ENCODE measurements around the gene PAM.
"Not testable (repeated sequence)": the region's sequence is repeated elsewhere in the genome, so short reads cannot be mapped to it uniquely, and the experiment has no call there.

PAM gene

GRCh38 chr5:102737805-102738469, 17.2 kb upstream of the PAM start:
- Histone ChIP-seq H3K4me3 (ENCODE audit: low read length) (no peak overlapping the region), H3K36me3 (ENCODE audit: insufficient read depth, low read length) (no peaks in the 10 kb centered on the region), H3K4me1 (ENCODE audit: insufficient read depth, low read length) (peaks cover 23% of the 10 kb centered on the region), H3K9me3 (ENCODE audit: low read length) (no peaks in the 10 kb centered on the region), H3K27me3 (ENCODE audit: insufficient read depth, low read length) (no peaks in the 10 kb centered on the region), H2AFZ (ENCODE audit: low read depth, low read length) (no peak overlapping the region)

GRCh38 chr5:102740515-102740914, 14.6 kb upstream of the PAM start:
- Histone ChIP-seq H3K27me3 (ENCODE audit: insufficient read depth, low read length) (no peaks in the 10 kb centered on the region), H3K36me3 (ENCODE audit: insufficient read depth, low read length) (no peaks in the 10 kb centered on the region), H3K4me3 (ENCODE audit: low read length) (no peak overlapping the region), H3K4me1 (ENCODE audit: insufficient read depth, low read length) (peaks cover 15% of the 10 kb centered on the region), H2AFZ (ENCODE audit: low read depth, low read length) (no peak overlapping the region), H3K9me3 (ENCODE audit: low read length) (no peaks in the 10 kb centered on the region)

- no peak overlapping the region for H2AFZ ChIP-seq (ENCODE audit: low read depth, low read length)
- H3K9me3 ChIP-seq (ENCODE audit: low read length), result no peaks in the 10 kb centered on the region
- peaks cover 15% of the 10 kb centered on the region for H3K4me1 ChIP-seq (ENCODE audit: insufficient read depth, low read length)
- no peak overlapping the region for H3K4me3 ChIP-seq (ENCODE audit: low read length)
- H3K27me3 ChIP-seq (ENCODE audit: insufficient read depth, low read length), result no peaks in the 10 kb centered on the region
- no peaks in the 10 kb centered on the region for H3K36me3 ChIP-seq (ENCODE audit: insufficient read depth, low read length)
Measured at GRCh38 chr5:102742215-102742614, 12.9 kb upstream of the PAM start.

GRCh38 chr5:102743900-102744299, 11.2 kb upstream of the PAM start:
- no peaks in the 10 kb centered on the region for H3K36me3 ChIP-seq (ENCODE audit: insufficient read depth, low read length)
- no peak overlapping the region for H2AFZ ChIP-seq (ENCODE audit: low read depth, low read length)
- H3K9me3 ChIP-seq (ENCODE audit: low read length), result no peaks in the 10 kb centered on the region
- H3K27me3 ChIP-seq (ENCODE audit: insufficient read depth, low read length), result no peaks in the 10 kb centered on the region
- peaks cover 25% of the 10 kb centered on the region for H3K4me1 ChIP-seq (ENCODE audit: insufficient read depth, low read length)
- H3K4me3 ChIP-seq (ENCODE audit: low read length), result no peak overlapping the region

GRCh38 chr5:102747386-102748166, 7.5 kb upstream of the PAM start:
- Histone ChIP-seq H3K36me3 (ENCODE audit: insufficient read depth, low read length) (no peaks in the 10 kb centered on the region), H2AFZ (ENCODE audit: low read depth, low read length) (no peak overlapping the region), H3K9me3 (ENCODE audit: low read length) (no peaks in the 10 kb centered on the region), H3K4me3 (ENCODE audit: low read length) (no peak overlapping the region), H3K27me3 (ENCODE audit: insufficient read depth, low read length) (no peaks in the 10 kb centered on the region), H3K4me1 (ENCODE audit: insufficient read depth, low read length) (peaks cover 41% of the 10 kb centered on the region)

- Histone ChIP-seq H3K4me3 (ENCODE audit: low read length) (no peak overlapping the region), H3K27me3 (ENCODE audit: insufficient read depth, low read length) (no peaks in the 10 kb centered on the region), H3K36me3 (ENCODE audit: insufficient read depth, low read length) (no peaks in the 10 kb centered on the region), H3K9me3 (ENCODE audit: low read length) (no peaks in the 10 kb centered on the region), H2AFZ (ENCODE audit: low read depth, low read length) (peak overlapping the region; percentile 57), H3K4me1 (ENCODE audit: insufficient read depth, low read length) (peaks cover 39% of the 10 kb centered on the region)
Measured at GRCh38 chr5:102749416-102750030, 5.6 kb upstream of the PAM start.

- Histone ChIP-seq H3K9me3 (ENCODE audit: low read length) (no peaks in the 10 kb centered on the region), H3K36me3 (ENCODE audit: insufficient read depth, low read length) (no peaks in the 10 kb centered on the region), H3K4me1 (ENCODE audit: insufficient read depth, low read length) (peaks cover 42% of the 10 kb centered on the region), H3K4me3 (ENCODE audit: low read length) (no peak overlapping the region), H2AFZ (ENCODE audit: low read depth, low read length) (peak overlapping the region; percentile 57), H3K27me3 (ENCODE audit: insufficient read depth, low read length) (no peaks in the 10 kb centered on the region)
Measured at GRCh38 chr5:102750151-102750834, 4.8 kb upstream of the PAM start.

GRCh38 chr5:102751903-102752376, 3.2 kb upstream of the PAM start:
- H2AFZ ChIP-seq (ENCODE audit: low read depth, low read length); H3K27me3 ChIP-seq (ENCODE audit: insufficient read depth, low read length); H3K36me3 ChIP-seq (ENCODE audit: insufficient read depth, low read length); H3K9me3 ChIP-seq (ENCODE audit: low read length); H3K4me3 ChIP-seq (ENCODE audit: low read length): not testable (repeated sequence)
- peaks cover 49% of the 10 kb centered on the region for H3K4me1 ChIP-seq (ENCODE audit: insufficient read depth, low read length)

GRCh38 chr5:102753889-102754766, 977 bp upstream of the PAM start:
- peaks cover 38% of the 10 kb centered on the region for H3K4me1 ChIP-seq (ENCODE audit: insufficient read depth, low read length)
- peak overlapping the region; percentile 72 for H3K4me3 ChIP-seq (ENCODE audit: low read length)
- no peaks in the 10 kb centered on the region for H3K9me3 ChIP-seq (ENCODE audit: low read length)
- H2AFZ ChIP-seq (ENCODE audit: low read depth, low read length), result peak overlapping the region; percentile 94
- H3K36me3 ChIP-seq (ENCODE audit: insufficient read depth, low read length), result no peaks in the 10 kb centered on the region
- H3K27me3 ChIP-seq (ENCODE audit: insufficient read depth, low read length), result no peaks in the 10 kb centered on the region

GRCh38 chr5:102755686-102756371, 724 bp downstream of the PAM start:
- H3K4me1 ChIP-seq (ENCODE audit: insufficient read depth, low read length), result peaks cover 28% of the 10 kb centered on the region

GRCh38 chr5:102758576-102758975, 3.5 kb downstream of the PAM start:
- Histone ChIP-seq H3K9me3 (ENCODE audit: low read length) (no peaks in the 10 kb centered on the region), H3K4me1 (ENCODE audit: insufficient read depth, low read length) (peaks cover 48% of the 10 kb centered on the region), H3K36me3 (ENCODE audit: insufficient read depth, low read length) (no peaks in the 10 kb centered on the region), H3K4me3 (ENCODE audit: low read length) (no peak overlapping the region), H2AFZ (ENCODE audit: low read depth, low read length) (no peak overlapping the region), H3K27me3 (ENCODE audit: insufficient read depth, low read length) (no peaks in the 10 kb centered on the region)

More at GRCh38 chr5:102755686-102756371, 724 bp downstream of the PAM start:
- H3K36me3 ChIP-seq (ENCODE audit: insufficient read depth, low read length), result no peaks in the 10 kb centered on the region
- no peaks in the 10 kb centered on the region for H3K27me3 ChIP-seq (ENCODE audit: insufficient read depth, low read length)
- H2AFZ ChIP-seq (ENCODE audit: low read depth, low read length), result peak overlapping the region; percentile 18
- no peaks in the 10 kb centered on the region for H3K9me3 ChIP-seq (ENCODE audit: low read length)
- H3K4me3 ChIP-seq (ENCODE audit: low read length), result peak overlapping the region; percentile 72

- no peaks in the 10 kb centered on the region for H3K36me3 ChIP-seq (ENCODE audit: insufficient read depth, low read length)
- H3K27me3 ChIP-seq (ENCODE audit: insufficient read depth, low read length), result no peaks in the 10 kb centered on the region
- H3K4me1 ChIP-seq (ENCODE audit: insufficient read depth, low read length), result peaks cover 46% of the 10 kb centered on the region
- no peak overlapping the region for H2AFZ ChIP-seq (ENCODE audit: low read depth, low read length)
- H3K4me3 ChIP-seq (ENCODE audit: low read length), result no peak overlapping the region
- no peaks in the 10 kb centered on the region for H3K9me3 ChIP-seq (ENCODE audit: low read length)
Measured at GRCh38 chr5:102759289-102759688, 4.2 kb downstream of the PAM start.
